ENCODE results near the gene EXOC3L2. TPM values are rescaled to one million over a fixed set of nuclear protein-coding genes. Genes with fewer than 3 reads are reported as not detected.

The EXOC3L2 gene
- total RNA-seq, 2 donors from 2014 or later: 2.2 to 2.4 TPM

DNA sequence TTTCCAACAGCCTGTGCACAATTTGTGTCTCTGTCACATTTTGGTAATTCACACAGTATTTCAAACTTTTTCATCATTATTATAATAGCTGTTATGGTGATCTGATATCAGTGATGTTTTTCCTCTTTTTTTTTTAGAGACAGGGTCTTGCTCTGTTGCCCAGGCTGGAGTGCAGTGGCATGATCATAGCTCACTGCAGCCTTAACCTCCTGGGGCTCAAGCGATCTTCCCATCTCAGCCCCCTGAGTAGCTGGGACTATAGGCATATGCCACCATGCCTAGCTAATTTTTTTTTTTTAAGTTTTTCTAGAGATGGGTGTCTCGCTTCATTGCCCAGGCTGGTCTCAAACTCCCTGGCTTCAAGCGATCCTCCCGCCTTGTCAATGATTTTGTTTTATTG is 11.6 kb upstream of the EXOC3L2 start:
- no peaks in the 10 kb centered on the region for H3K27me3 ChIP-seq (replicated peaks; ENCODE audit: insufficient read depth)
- no peak overlapping the region for H3K27ac ChIP-seq
- no peak overlapping the region for H3K4me3 ChIP-seq
- TF ChIP-seq, protein P1, sequence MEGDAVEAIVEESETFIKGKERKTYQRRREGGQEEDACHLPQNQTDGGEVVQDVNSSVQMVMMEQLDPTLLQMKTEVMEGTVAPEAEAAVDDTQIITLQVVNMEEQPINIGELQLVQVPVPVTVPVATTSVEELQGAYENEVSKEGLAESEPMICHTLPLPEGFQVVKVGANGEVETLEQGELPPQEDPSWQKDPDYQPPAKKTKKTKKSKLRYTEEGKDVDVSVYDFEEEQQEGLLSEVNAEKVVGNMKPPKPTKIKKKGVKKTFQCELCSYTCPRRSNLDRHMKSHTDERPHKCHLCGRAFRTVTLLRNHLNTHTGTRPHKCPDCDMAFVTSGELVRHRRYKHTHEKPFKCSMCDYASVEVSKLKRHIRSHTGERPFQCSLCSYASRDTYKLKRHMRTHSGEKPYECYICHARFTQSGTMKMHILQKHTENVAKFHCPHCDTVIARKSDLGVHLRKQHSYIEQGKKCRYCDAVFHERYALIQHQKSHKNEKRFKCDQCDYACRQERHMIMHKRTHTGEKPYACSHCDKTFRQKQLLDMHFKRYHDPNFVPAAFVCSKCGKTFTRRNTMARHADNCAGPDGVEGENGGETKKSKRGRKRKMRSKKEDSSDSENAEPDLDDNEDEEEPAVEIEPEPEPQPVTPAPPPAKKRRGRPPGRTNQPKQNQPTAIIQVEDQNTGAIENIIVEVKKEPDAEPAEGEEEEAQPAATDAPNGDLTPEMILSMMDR (IDR thresholded peaks at IDR 0.05): no peak
- no peaks in the 10 kb centered on the region for H3K36me3 ChIP-seq
- H3K4me1 ChIP-seq (ENCODE audit: control insufficient read depth in 1 of 2, low read depth in 2 of 2): peaks cover 14 to 27% of the 10 kb centered on the region in 2 donors
- H3K9me3 ChIP-seq: no peaks in the 10 kb centered on the region
- no peak for ATAC-seq (ENCODE audit: insufficient number of reproducible peaks, low FRiP score, low read depth)
- DNase-seq (ENCODE audit: low spot score): no peak

DNA sequence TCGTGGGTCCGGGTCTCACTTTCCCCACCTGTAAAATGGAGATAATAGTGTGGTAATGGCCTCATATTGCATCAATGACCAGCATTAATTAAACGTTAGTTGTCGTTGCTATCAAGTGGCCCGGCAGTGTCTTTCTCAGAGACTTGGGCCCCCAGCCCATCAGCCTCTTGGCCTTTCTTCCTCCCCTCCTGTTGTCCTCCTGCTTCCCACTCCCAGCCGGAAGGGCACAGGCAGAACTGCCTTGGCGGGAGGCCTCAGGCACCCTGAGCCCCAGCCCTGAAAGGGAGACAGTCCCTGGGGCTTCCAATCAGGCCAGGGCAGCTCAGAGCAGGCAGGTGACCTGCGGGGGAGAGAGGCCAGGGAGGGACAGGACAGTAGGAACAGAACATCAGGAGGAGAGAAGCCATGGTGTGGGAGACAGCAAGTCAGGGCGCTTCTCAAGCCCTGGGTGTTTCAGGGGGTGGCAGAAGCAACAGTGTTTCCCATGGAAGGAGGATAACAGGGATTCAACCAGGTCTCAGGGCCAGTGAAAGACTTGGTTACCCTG is 10.5 kb upstream of the EXOC3L2 start:
- H3K27me3 ChIP-seq (replicated peaks; ENCODE audit: insufficient read depth): no peaks in the 10 kb centered on the region
- no peak overlapping the region for H3K27ac ChIP-seq
- H3K4me1 ChIP-seq (ENCODE audit: control insufficient read depth in 1 of 2, low read depth in 2 of 2): peaks cover 14 to 28% of the 10 kb centered on the region in 2 donors
- DNase-seq (ENCODE audit: low spot score): no peak
- no peaks in the 10 kb centered on the region for H3K9me3 ChIP-seq
- no peaks in the 10 kb centered on the region for H3K36me3 ChIP-seq
- no peak for ATAC-seq (ENCODE audit: insufficient number of reproducible peaks, low FRiP score, low read depth)
- H3K4me3 ChIP-seq: no peak overlapping the region
- TF ChIP-seq, protein P1 (IDR thresholded peaks at IDR 0.05): no peak

DNA sequence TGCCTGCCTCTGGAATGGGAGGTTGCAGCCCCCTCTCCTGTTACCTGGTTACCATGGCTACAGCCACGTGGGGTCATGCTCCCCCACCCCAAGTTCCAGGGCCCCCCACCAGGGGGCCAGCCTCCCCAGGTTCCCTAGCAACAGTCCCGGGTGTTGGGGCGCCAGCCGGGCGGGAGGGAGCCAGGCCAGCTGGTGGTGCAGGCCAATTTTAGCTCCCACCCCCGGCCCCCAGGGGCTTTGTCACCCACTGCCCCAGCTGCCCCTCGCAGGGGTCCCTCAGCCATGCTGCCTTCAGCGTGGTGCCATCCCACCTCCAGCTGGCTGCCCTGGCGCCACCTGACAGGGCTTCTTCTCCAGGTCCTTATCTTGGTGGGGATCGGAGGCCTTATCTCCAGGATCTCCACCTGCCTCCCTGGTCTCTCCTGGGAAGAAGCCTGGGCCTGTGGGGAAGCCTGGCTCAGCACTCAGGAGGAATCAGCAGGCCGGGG is 8.9 kb upstream of the EXOC3L2 start:
- peaks cover 19 to 35% of the 10 kb centered on the region in 2 donors for H3K4me1 ChIP-seq (ENCODE audit: control insufficient read depth in 1 of 2, low read depth in 2 of 2)
- TF ChIP-seq, protein P1 (IDR thresholded peaks at IDR 0.05): peak; percentile 18
- DNase-seq (ENCODE audit: low spot score) (no peak), ATAC-seq (ENCODE audit: insufficient number of reproducible peaks, low FRiP score, low read depth) (no peak)
- H3K27me3 ChIP-seq (replicated peaks; ENCODE audit: insufficient read depth): no peaks in the 10 kb centered on the region
- H3K9me3 ChIP-seq: no peaks in the 10 kb centered on the region
- H3K4me3 ChIP-seq: no peak overlapping the region
- no peak overlapping the region for H3K27ac ChIP-seq
- H3K36me3 ChIP-seq: no peaks in the 10 kb centered on the region

DNA sequence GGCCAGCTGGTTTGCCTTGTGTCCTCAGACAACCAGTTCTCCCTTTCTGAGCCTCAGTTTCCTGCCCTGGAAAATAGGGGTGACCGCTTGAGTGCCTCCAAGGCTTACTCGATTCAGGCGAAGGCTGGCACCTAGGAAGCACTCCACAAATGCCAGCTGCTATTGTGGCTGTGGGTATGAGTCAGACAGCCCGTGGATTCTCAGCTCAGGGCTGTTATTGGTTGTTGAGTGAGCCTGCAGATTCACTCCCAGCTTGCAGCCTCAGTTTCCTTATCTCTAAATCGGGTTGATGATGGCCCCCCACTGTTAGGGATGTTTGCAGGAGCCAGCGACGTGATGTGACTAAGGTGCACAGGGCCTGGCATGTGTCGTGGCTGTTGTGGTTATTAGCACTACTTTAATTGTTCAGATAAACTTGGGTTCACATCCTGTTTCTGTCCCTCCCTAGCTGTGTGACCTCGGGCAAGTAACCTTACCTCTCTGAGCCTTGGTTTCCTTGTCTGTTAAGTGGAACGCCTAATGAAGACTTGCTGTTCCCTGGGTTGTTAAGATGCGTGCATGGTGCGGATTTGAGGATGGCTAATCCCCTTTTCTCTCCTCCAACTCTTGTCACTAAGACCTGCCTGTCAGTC is 8.3 kb upstream of the EXOC3L2 start:
- TF ChIP-seq, protein P1 (IDR thresholded peaks at IDR 0.05): no peak
- DNase-seq (ENCODE audit: low spot score): no peak
- Histone ChIP-seq H3K9me3 (no peaks in the 10 kb centered on the region), H3K36me3 (no peaks in the 10 kb centered on the region), H3K4me1 (ENCODE audit: control insufficient read depth in 1 of 2, low read depth in 2 of 2) (peaks cover 19 to 35% of the 10 kb centered on the region in 2 donors), H3K4me3 (no peak overlapping the region), H3K27me3 (replicated peaks; ENCODE audit: insufficient read depth) (no peaks in the 10 kb centered on the region), H3K27ac (no peak overlapping the region)
- ATAC-seq (ENCODE audit: insufficient number of reproducible peaks, low FRiP score, low read depth): no peak

DNA sequence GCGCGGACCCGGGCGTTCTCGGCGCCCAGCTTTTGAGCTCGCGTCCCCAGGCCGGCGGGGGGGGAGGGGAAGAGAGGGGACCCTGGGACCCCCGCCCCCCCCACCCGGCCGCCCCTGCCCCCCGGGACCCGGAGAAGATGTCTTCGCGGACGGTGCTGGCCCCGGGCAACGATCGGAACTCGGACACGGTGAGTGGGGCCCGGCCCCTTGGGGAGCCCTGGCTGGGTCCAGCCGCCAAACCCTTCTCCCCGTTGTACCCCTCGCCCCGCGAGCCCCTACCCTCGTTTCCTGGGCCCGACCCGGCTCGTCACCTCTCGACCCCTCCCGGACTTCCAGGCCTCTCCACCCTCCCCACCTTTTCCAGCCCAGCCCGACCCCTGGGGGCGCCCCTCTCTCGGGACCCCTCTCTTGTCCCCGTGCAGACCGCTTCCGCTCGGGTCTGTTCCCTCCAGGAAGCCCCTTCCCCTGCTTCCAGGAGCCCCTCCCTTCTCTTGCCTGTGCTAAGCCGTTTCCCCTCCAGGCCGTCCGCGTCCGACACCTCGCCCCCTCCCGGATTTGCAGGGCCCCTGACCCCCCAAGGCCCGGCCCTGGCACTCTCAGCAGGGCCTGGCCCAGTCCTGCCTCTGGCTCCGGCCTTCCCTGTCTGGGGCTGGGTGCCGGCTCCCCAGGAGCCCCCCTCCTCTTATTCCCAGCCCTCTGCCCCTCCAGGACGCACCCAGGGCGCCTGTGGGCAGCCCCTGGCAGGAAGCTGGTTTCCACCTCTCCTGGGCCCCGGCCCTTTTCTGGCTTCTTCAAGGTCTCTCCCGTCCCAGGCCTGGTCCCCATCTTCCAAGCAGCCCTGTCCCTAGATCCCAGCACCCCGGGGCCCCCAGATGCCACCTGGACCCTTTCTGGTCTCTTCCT is 6.5 kb upstream of the EXOC3L2 start:
- TF ChIP-seq, protein P1 (IDR thresholded peaks at IDR 0.05): no peak
- H3K4me1 ChIP-seq (ENCODE audit: control insufficient read depth in 1 of 2, low read depth in 2 of 2): peaks cover 19 to 35% of the 10 kb centered on the region in 2 donors
- H3K27me3 ChIP-seq (replicated peaks; ENCODE audit: insufficient read depth): no peaks in the 10 kb centered on the region
- H3K27ac ChIP-seq: peak overlapping the region in 1 of 2 donors; percentile 22
- no peak for ATAC-seq (ENCODE audit: insufficient number of reproducible peaks, low FRiP score, low read depth)
- no peaks in the 10 kb centered on the region for H3K9me3 ChIP-seq
- no peak for DNase-seq (ENCODE audit: low spot score)
- H3K36me3 ChIP-seq: no peaks in the 10 kb centered on the region
- H3K4me3 ChIP-seq: peak overlapping the region; percentile 94
